Activated T-helper 2 cell treated with anti-CD3 and anti-CD28 coated beads, Interferon-gamma antibody, Interleukin-2, Interleukin-4, amounts not matched to agents 10 μg/mL and 5 μg/mL and 100 μg/mL, durations not matched to agents 14 hours and 24 hours and 36 hours (primary cell): ENCODE results near the gene FAM118B. TPM values are rescaled to one million over a fixed set of nuclear protein-coding genes. Genes with fewer than 3 reads are reported as not detected.

Source experiments
- DNase-seq: peaks from one replicate; pipeline ENCODE4 v3.0.0; 2021; ENCODE audit warnings: low spot score
- H3K27ac Mint-ChIP-seq: one replicate; pipeline ENCODE4 v1.8.0; 2021; ENCODE audit warnings: mixed read lengths
- H3K27me3 Mint-ChIP-seq: one replicate; pipeline ENCODE4 v1.8.0; 2021; ENCODE audit warnings: low read depth, mixed read lengths
- H3K36me3 Mint-ChIP-seq: one replicate; pipeline ENCODE4 v1.8.0; 2021; ENCODE audit warnings: low read depth, mixed read lengths
- H3K4me1 Mint-ChIP-seq: one replicate; pipeline ENCODE4 v1.8.0; 2021; ENCODE audit warnings: low read depth, mixed read lengths
- H3K4me3 Mint-ChIP-seq: one replicate; pipeline ENCODE4 v1.8.0; 2021; ENCODE audit warnings: low read depth, mild to moderate bottlenecking, moderate library complexity, mixed read lengths
- H3K9me3 Mint-ChIP-seq: one replicate; pipeline ENCODE4 v1.8.0; 2021; ENCODE audit warnings: mixed read lengths
- intact Hi-C: fragments of 100-400 bp; cut with micrococcal nuclease; formaldehyde crosslinking; loops from one replicate; pipeline ENCODE4 v1.15.1; 2023
- total RNA-seq: library from RNA; stranded (reverse); gene quantifications from 2 replicates; pipeline ENCODE4 v1.2.3, GENCODE V29; 2022

Gene FAM118B
- 11.6 and 11.7 TPM in 2 replicates for total RNA-seq

DNA sequence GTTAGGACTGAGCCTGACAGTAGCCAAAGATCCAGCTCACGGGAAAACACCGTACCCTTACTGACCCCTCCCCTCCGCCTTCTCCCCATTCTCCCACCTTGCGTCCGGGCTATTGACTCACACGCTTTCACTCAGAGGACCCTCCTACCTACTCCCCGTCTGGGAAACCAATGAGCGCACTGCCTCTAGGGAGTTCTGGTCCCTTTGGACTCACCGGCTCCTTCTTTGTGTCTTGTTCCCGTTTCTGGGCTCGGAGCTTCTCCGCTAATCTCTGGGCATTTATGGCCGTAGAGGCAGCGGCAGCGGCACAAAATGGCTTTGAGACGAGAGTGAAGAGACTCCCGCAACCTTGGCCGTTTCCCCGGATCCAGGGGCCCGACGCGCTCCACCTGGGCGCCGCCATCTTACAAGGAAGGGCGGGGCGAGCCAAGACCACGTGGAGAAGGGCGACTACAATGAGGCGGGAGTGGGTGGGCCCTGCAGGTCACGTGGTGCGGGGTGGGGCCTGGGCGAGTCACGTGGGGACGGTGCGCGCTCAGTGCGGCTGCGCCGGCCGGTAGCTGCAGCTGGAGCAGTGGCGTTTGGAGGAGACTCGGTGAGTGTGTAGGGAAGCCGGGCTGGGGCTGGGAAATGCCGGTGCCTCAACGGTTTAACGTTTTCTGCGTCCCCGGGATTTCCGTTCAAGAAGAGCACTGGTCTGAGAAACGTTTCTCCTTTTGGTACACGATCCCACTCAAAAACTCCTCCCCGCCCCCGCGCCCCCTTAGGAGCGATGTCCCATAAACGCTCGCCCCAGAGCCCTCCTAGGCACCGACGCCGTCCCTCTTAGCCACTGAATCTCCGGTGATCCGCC is at the start of gene FAM118B, which contains the start of gene RPUSD4:
Gene FAM118B (plus strand): TSS at position 547 of the 853 bp plus-strand sequence. CDS start 23,220 bp downstream, outside the sequence.
Gene RPUSD4 (minus strand): TSS at position 415 of the 853 bp plus-strand sequence. CDS start 12 bp downstream, at position 403.
- peaks cover 35% of the 10 kb centered on the region for H3K36me3 Mint-ChIP-seq
- no peaks in the 10 kb centered on the region for H3K9me3 Mint-ChIP-seq
- peak within 1 kb of the TSS; percentile 92 for H3K27ac Mint-ChIP-seq
- H3K4me3 Mint-ChIP-seq: peak within 1 kb of the TSS; percentile 99
- peak; percentile 98 for DNase-seq
- intact Hi-C loops: loop anchor here (1.0 to 5.0 kb wide), 6 partner anchors 58 to 619 kb away; partner anchors contain the start of genes FOXRED1, PUS3, STT3A and TIRAP
- H3K4me1 Mint-ChIP-seq: peaks cover 27% of the 10 kb centered on the region
- H3K27me3 Mint-ChIP-seq: no peaks in the 10 kb centered on the region

DNA sequence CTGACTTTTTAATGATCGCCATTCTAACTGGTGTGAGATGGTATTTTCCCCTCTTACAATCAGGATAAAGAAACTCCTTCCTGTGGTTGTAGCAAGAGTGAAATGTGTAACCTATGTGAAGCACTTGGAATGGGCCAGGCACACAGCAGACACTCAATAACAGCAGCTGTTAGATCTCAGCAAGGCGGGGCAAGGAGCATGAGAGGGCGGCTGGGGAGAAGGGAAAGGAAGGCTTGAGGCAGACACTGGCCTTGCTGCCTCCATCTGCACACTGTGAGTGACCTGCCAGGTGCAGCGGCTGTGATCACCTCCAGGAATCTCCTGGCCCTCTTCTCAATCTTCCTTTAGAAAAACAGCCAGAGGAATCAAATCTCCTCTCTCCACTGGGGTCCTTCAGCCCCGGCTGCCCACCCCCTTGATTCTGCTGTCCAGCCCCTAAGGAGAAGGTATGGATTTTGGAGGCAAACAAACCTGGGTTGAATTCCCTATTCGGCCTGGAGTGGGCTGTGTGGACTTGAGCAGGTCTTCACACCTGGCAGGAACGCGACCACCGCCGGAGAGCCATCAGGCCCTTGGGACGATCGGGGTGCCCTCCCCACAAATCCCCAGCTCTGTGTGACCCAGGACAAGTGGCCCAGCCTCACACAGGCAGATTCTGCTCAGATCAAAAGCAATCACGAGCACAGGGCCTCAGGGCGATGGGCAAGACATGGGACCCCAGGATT is 49.1 kb upstream of the FAM118B start:
- intact Hi-C loops: no loop called here
- no peak overlapping the region for H3K27ac Mint-ChIP-seq
- H3K4me3 Mint-ChIP-seq: no peak overlapping the region

DNA sequence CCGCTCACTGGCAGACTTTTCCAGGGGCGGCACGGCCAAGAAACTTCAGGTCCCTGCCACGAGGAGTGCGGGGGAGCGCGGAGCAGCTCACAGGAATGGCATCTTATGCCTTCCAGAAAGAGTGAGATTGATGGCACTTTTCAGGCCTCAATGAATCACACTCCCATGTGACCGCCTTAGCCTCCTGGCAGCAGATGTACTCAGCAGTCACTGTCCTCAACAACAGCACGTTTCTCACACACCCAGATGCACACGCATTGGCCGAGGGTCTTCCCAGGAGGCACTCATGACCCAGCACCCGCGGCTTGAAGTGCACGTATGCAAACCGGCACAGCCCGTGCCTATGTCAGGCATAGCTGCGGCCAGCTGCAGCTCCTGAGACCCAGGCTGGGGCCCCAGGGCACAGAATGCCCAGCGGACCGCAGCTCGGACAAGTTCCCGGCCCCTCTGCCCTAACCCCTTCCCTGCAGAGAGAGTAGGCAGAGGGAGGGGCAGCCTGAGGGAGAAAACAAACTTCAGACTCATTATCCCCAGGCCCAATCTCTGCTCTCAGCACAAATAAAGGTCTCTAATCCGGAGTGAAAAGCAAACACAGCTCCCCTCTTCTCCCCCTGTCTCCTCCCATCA is 48.4 kb upstream of the FAM118B start:
- Mint-ChIP-seq H3K4me3 (no peak overlapping the region), H3K36me3 (no peaks in the 10 kb centered on the region), H3K27ac (no peak overlapping the region), H3K27me3 (no peaks in the 10 kb centered on the region), H3K9me3 (no peaks in the 10 kb centered on the region), H3K4me1 (no peaks in the 10 kb centered on the region)
- DNase-seq: no peak
- intact Hi-C loops: no loop called here

More for the DNA sequence above, 49.1 kb upstream of the FAM118B start:
- DNase-seq: no peak
- H3K4me1 Mint-ChIP-seq: no peaks in the 10 kb centered on the region
- H3K9me3 Mint-ChIP-seq: no peaks in the 10 kb centered on the region
- H3K36me3 Mint-ChIP-seq: no peaks in the 10 kb centered on the region
- H3K27me3 Mint-ChIP-seq: no peaks in the 10 kb centered on the region

DNA sequence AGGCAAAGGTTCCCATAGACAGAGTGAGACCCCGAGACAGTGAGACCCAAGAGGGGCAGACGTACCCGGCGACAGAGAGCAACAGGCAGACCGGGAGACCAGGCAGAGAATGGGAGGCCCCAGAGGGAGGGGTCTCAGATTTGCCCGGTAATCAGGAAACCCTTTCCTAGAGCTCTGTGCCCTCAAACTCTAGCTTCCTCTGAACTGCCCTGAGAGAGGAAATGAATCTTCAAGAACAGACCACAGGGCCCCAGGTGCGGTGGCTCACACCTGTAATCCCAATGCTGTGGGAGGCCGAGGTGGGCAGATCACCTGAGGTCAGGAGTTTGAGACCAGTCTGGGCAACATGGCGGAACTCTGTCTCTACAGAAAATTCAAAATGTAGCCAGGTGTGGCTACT is 47.8 kb upstream of the FAM118B start:
- H3K36me3 Mint-ChIP-seq: no peaks in the 10 kb centered on the region

DNA sequence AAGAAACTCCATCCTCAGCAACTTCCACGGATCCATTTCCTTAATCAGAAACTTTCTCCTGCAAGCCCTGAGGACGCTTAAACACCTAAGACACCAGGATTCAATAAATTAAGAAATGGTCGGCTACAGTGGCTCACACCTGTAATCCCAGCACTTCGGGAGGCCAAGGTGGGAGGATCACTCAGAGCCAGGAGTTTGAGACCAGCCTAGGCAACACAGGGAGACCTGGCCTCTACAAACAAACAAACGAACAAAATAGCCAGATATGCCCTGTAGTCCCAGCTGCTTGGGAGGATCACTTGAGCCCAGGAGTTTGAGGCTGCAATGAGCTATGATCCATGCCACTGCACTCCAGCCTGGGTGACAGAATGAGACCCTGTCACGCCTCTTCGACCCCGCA is 46.8 kb upstream of the FAM118B start:
- H3K27me3 Mint-ChIP-seq: no peaks in the 10 kb centered on the region
- DNase-seq: no peak
- H3K9me3 Mint-ChIP-seq: no peaks in the 10 kb centered on the region
- H3K4me1 Mint-ChIP-seq: no peaks in the 10 kb centered on the region
- intact Hi-C loops: no loop called here
- no peaks in the 10 kb centered on the region for H3K36me3 Mint-ChIP-seq
- no peak overlapping the region for H3K4me3 Mint-ChIP-seq
- H3K27ac Mint-ChIP-seq: no peak overlapping the region

More for the DNA sequence above, 47.8 kb upstream of the FAM118B start:
- H3K4me1 Mint-ChIP-seq: no peaks in the 10 kb centered on the region
- no peaks in the 10 kb centered on the region for H3K27me3 Mint-ChIP-seq
- H3K4me3 Mint-ChIP-seq: no peak overlapping the region
- intact Hi-C loops: no loop called here
- no peak for DNase-seq
- H3K27ac Mint-ChIP-seq: no peak overlapping the region
- H3K9me3 Mint-ChIP-seq: no peaks in the 10 kb centered on the region

DNA sequence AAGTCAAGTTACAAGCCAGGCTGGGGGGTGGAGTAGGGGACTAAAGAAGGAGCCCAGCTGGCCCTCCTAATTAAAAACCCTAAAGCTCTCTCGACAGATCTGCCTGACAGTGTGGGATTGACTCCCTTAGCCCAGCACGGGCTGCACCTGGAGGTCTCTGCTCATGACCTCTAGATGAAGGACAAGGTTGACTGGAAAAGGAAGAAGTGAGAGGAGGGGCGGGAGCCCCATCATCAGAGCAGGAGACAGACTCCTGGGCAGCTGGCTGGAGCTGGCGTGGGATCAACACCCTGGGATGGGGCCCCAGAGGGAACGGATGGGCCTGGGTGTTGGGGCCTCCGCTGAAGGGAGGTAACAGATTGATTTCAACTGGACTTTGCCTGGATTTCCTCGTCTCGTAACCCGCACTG is 46.3 kb upstream of the FAM118B start:
- Mint-ChIP-seq H3K4me1 (no peaks in the 10 kb centered on the region), H3K27me3 (no peaks in the 10 kb centered on the region), H3K36me3 (no peaks in the 10 kb centered on the region), H3K4me3 (no peak overlapping the region), H3K27ac (no peak overlapping the region), H3K9me3 (no peaks in the 10 kb centered on the region)
- intact Hi-C loops: no loop called here
- DNase-seq: no peak

DNA sequence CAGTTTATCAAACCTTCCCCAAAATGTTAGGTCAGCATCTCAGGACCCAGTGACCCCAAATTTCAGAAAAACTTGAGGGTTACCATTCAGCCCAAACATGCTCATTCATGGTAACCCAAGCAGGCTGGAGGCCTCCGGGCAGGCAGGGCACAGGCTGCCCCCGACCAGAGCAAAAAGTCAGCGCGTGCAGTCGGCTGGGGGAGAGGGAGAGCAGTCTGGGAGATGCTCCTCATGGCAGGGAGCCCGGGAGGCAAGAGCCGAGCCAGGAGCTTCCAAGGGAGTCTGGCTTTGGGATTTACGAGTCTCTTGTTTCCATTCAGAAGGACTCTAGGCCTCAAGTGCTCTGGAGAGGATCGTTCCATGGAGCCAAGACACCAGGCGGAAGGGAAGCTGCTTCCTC is 45.8 kb upstream of the FAM118B start:
- no peak for DNase-seq
- H3K9me3 Mint-ChIP-seq: no peaks in the 10 kb centered on the region
- no peak overlapping the region for H3K4me3 Mint-ChIP-seq
- H3K4me1 Mint-ChIP-seq: no peaks in the 10 kb centered on the region
- intact Hi-C loops: no loop called here
- no peaks in the 10 kb centered on the region for H3K36me3 Mint-ChIP-seq
- no peaks in the 10 kb centered on the region for H3K27me3 Mint-ChIP-seq
- H3K27ac Mint-ChIP-seq: no peak overlapping the region

DNA sequence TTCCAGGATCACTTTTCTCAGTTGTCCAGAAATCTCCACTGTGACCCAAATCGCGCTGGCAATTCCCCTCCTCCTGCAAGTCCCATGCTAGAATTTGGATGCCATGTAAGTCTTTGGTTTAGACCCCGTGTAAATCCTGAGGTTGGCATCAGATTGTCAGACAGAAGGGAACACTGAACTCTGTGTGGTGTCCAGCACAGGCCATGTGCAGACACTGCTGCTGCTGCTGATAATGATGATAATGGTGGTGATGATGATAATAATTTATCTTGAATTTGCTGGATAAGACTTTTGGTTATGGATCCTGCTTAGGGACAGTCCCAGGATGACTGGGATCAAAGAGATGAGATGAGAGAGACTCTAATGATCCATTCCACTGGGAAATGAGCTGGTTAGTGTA is 45.2 kb upstream of the FAM118B start:
- no peaks in the 10 kb centered on the region for H3K36me3 Mint-ChIP-seq
- intact Hi-C loops: no loop called here

DNA sequence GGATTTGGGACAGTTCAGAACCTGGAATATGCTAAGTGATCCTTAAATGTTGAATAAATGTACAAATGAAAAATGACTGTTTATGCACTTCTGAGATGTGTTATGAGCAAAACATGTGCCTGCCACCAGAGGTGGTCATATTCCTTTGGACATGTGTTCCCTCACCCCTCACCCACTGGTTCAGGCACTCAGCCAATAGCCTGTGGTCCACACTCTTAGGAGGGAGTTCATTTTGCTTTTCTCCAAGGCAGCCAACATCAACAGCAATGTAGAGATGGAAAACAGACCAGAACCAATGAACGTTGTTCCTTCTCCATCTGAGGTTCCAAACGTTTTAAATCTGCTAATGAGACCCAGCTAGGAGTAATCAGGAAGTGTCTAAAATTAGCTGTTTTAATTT is 44.1 kb upstream of the FAM118B start:
- no peaks in the 10 kb centered on the region for H3K36me3 Mint-ChIP-seq
- no peak overlapping the region for H3K27ac Mint-ChIP-seq
- intact Hi-C loops: no loop called here
- peaks cover 2% of the 10 kb centered on the region for H3K27me3 Mint-ChIP-seq
- DNase-seq: no peak
- H3K9me3 Mint-ChIP-seq: no peaks in the 10 kb centered on the region
- no peaks in the 10 kb centered on the region for H3K4me1 Mint-ChIP-seq
- H3K4me3 Mint-ChIP-seq: no peak overlapping the region

More for the DNA sequence above, 45.2 kb upstream of the FAM118B start:
- H3K4me3 Mint-ChIP-seq: no peak overlapping the region
- H3K27ac Mint-ChIP-seq: no peak overlapping the region
- no peaks in the 10 kb centered on the region for H3K4me1 Mint-ChIP-seq
- no peaks in the 10 kb centered on the region for H3K27me3 Mint-ChIP-seq
- H3K9me3 Mint-ChIP-seq: no peaks in the 10 kb centered on the region
- no peak for DNase-seq

DNA sequence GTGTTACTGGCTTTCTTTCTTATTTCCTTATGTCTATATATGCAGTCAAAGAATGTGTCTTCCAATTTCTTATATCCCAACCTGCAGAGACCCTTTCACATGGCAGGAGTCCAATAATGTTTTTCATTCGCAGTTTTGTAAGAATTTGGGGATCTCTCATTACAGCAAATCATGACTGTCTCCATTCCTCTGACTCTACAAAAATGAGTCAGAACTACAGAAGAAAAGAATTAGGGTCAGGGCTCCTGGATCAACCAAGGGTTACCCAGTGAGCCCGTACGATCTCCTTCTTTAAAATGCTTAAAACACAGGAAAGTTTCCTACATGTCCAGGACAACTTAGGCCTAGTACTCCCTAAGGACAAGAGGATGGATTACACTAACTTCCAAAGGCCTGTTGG is 42.3 kb upstream of the FAM118B start:
- intact Hi-C loops: no loop called here
- H3K4me1 Mint-ChIP-seq: no peaks in the 10 kb centered on the region
- DNase-seq: no peak
- H3K9me3 Mint-ChIP-seq: no peaks in the 10 kb centered on the region
- H3K27me3 Mint-ChIP-seq: peaks cover 2% of the 10 kb centered on the region
- H3K36me3 Mint-ChIP-seq: no peaks in the 10 kb centered on the region
- no peak overlapping the region for H3K4me3 Mint-ChIP-seq
- no peak overlapping the region for H3K27ac Mint-ChIP-seq

DNA sequence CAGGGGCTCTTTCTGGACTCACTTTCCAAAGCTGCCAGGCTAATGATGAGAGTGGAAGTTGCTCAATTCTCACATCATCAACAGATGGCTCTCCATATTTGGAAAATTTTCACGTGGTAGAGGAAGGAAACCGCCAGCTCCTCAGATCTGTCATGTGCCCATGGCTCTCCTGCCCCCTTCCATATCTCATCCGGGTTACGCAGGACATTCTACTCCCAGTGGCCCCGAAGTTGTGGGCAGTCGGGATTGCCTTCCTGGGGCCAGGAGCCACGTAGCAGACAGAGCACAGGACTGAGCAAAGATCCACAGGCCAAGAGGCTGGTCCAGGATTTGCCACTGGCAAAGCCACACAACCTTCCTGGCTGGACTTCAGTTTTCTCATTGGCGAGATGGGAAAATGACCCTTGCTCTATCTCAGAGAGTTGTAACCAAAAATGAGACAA is 39.0 kb upstream of the FAM118B start:
- Mint-ChIP-seq H3K4me1 (no peaks in the 10 kb centered on the region), H3K36me3 (no peaks in the 10 kb centered on the region), H3K27me3 (peaks cover 2% of the 10 kb centered on the region), H3K4me3 (no peak overlapping the region), H3K9me3 (no peaks in the 10 kb centered on the region), H3K27ac (no peak overlapping the region)
- intact Hi-C loops: no loop called here
- DNase-seq: no peak

DNA sequence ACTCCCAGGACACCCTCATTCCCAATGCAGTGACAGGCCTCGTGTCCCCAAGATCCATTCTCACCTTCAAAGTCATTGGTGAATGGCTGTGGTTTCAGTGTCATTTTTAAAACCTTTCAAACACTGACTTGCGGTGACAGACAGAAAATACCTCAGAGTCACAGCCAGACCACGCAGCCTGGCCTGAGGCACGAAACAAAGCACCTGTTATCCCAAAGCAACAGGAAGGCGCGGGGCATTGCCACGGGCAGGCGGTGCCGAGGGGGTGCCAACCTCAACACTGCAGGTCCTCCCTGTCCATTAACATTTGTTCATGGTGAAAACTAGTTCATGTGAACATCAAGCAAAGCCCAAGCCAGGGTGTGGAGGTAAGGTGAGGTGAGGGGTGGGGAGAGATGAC is 38.3 kb upstream of the FAM118B start:
- Mint-ChIP-seq H3K36me3 (no peaks in the 10 kb centered on the region), H3K27ac (no peak overlapping the region), H3K9me3 (no peaks in the 10 kb centered on the region), H3K4me3 (no peak overlapping the region), H3K4me1 (no peaks in the 10 kb centered on the region), H3K27me3 (peaks cover 2% of the 10 kb centered on the region)
- no peak for DNase-seq
- intact Hi-C loops: no loop called here
